ENCODE data around the gene SLC6A14.

DNA sequence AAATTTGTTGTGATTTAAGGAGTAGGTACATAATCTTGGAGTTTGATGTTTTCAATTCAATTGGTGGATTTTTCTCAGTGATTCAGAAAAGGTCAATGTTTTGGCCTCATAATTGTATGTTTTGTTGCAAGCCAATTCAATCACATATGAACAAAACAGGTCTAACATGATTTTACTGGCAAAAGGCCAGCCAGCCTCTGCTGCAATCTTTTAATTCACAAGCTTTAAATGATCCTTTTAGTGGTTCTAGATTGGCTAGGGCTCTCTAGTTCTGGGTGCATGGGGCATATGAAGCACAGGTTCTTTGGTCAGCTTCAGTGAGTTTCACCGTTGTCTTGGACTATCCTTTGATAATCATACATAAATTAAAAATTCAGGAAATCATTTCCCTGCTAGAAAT lies 19.2 kb upstream of the SLC6A14 start:
- TF ChIP-seq ZNF274 (IDR thresholded peaks at IDR 0.05; ENCODE audit: low read depth, low read length): no peak
- no peak for TF ChIP-seq YY1 (IDR thresholded peaks at IDR 0.05; ENCODE audit: insufficient read depth, insufficient read length)

Data from NT2/D1 (cell line).